SK-N-MC (cell line): ENCODE measurements around the gene PDE4B.

Experiments
- DNase-seq: peaks from one replicate; pipeline ENCODE4 v3.0.0-alpha.2; 2011; ENCODE audit warnings: low read depth, low spot score
- H3K27ac ChIP-seq: fragments of 200-600 bp; sonication (generic); 2 replicates; pipeline ENCODE4 v1.5.1; 2016; ENCODE audit warnings: mixed run types
- H3K36me3 ChIP-seq: fragments of 200-600 bp; sonication (generic); 2 replicates; pipeline ENCODE4 v1.6.1; 2017; ENCODE audit warnings: antibody characterized with exemption, low read length, mixed read lengths; ENCODE audit not compliant: insufficient read depth
- H3K4me3 ChIP-seq: fragments of 200-600 bp; sonication (generic); 2 replicates; pipeline ENCODE4 v1.5.1; 2016
- H3K9ac ChIP-seq: fragments of 200-600 bp; sonication (generic); 2 replicates; pipeline ENCODE4 v1.8.0; 2017; ENCODE audit warnings: mixed run types, mixed read lengths; ENCODE audit not compliant: insufficient read length
- H3K9me3 ChIP-seq: fragments of 200-600 bp; sonication (generic); 2 replicates; pipeline ENCODE4 v1.6.1; 2017; ENCODE audit warnings: low read depth, mild to moderate bottlenecking, antibody characterized with exemption, low read length, moderate library complexity, mixed read lengths
- EZH2 ChIP-seq: fragments of 200-600 bp; sonication (generic); IDR thresholded peaks from one replicate; pipeline ENCODE4 v1.6.1; 2017; ENCODE audit warnings: antibody characterized with exemption
- FOXP2 ChIP-seq: optimal IDR thresholded peaks from 2 replicates; pipeline ENCODE3; 2011; ENCODE audit warnings: mild to moderate bottlenecking, moderate library complexity; ENCODE audit not compliant: insufficient read depth; ENCODE audit errors: extremely low read length, control extremely low read depth
- POLR2AphosphoS5 ChIP-seq: IDR thresholded peaks from 2 replicates; pipeline ENCODE4 v1.6.1; 2012; ENCODE audit warnings: mild to moderate bottlenecking, low read depth, low read length, borderline replicate concordance

The PDE4B gene

GRCh38 chr1:66350001-66350547 lies 557.4 kb downstream of the PDE4B start:
- no peaks in the 10 kb centered on the region for H3K9me3 ChIP-seq
- DNase-seq = peak; percentile 57
- TF ChIP-seq EZH2 = no peak
- no peak for TF ChIP-seq FOXP2
- TF ChIP-seq POLR2AphosphoS5 = 0 out of 2 replicates have a peak, but pooled peaks have one; percentile 34
- H3K4me3 ChIP-seq = peak overlapping the region; percentile 67
- peak overlapping the region; percentile 95 for H3K27ac ChIP-seq
- H3K9ac ChIP-seq = peak overlapping the region; percentile 63
- H3K36me3 ChIP-seq = no peaks in the 10 kb centered on the region

DNA sequence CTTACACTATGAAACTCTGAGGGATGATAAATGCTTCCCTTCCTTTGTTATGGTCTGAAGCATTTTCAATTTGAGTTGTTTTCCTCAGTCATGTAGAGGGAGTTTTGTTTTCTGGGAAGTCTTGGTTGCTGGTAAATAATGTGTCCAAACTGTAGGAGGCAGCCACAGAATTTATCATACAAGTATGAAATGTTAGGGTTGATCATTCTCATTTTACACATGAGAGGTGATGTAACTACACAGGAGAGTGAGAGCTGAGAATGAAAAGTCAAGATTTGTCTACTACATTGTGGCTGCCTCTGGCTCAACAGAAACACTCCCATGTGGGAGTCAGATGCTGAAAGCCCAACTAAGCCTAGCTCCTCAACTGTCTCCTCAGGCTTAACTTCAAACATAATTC lies 558.8 kb downstream of the PDE4B start:
- peak overlapping the region; percentile 95 for H3K27ac ChIP-seq
- no peak overlapping the region for H3K9ac ChIP-seq
- TF ChIP-seq POLR2AphosphoS5 (no peak), EZH2 (no peak), FOXP2 (no peak)
- H3K4me3 ChIP-seq = peak overlapping the region; percentile 4; the same call in 1 of the 2 replicates
- H3K9me3 ChIP-seq = no peaks in the 10 kb centered on the region
- H3K36me3 ChIP-seq = no peaks in the 10 kb centered on the region
- no peak for DNase-seq

- Histone ChIP-seq H3K4me3 (no peak overlapping the region), H3K9me3 (no peaks in the 10 kb centered on the region), H3K36me3 (no peaks in the 10 kb centered on the region), H3K9ac (no peak overlapping the region), H3K27ac (peak overlapping the region; percentile 95)
- TF ChIP-seq FOXP2 (no peak), EZH2 (no peak), POLR2AphosphoS5 (no peak)
- no peak for DNase-seq
Observed at GRCh38 chr1:66351913-66352312, 559.2 kb downstream of the PDE4B start.

DNA sequence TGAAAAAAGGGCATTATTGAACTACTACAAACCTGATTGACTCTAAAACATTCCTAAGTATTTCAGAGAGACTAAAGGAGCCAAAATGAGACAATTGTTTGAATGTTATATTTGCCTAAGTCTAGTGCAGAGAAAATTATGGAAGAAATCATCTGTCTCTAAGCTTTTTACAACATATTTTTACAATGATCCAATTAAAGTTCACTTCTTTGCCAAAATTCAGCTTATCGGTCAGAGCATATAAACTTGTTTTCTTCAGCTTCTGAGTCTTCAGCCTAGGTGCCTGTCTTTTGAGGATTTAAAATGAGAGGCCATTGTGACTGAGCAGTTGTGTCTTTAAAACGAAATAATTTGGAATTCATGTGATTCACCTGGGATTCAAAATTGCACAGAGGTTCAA lies 560.1 kb downstream of the PDE4B start:
- peak overlapping the region; percentile 18 for H3K9ac ChIP-seq
- TF ChIP-seq EZH2 (no peak), FOXP2 (no peak), POLR2AphosphoS5 (no peak)

GRCh38 chr1:66353257-66353656 lies 560.6 kb downstream of the PDE4B start:
- peak overlapping the region; percentile 77 for H3K4me3 ChIP-seq
- H3K27ac ChIP-seq = peak overlapping the region; percentile 95
- DNase-seq = no peak
- no peaks in the 10 kb centered on the region for H3K9me3 ChIP-seq
- H3K36me3 ChIP-seq = 0 out of 2 replicates have a peak, but pooled peaks cover 2% of the 10 kb centered on the region
- H3K9ac ChIP-seq = no peak overlapping the region
- TF ChIP-seq POLR2AphosphoS5 = no peak
- no peak for TF ChIP-seq FOXP2
- no peak for TF ChIP-seq EZH2

More for the DNA sequence above, 560.1 kb downstream of the PDE4B start:
- Histone ChIP-seq H3K9me3 (no peaks in the 10 kb centered on the region), H3K27ac (peak overlapping the region; percentile 95), H3K36me3 (0 out of 2 replicates have a peak, but pooled peaks cover 1% of the 10 kb centered on the region), H3K4me3 (no peak overlapping the region)
- DNase-seq = no peak

- Histone ChIP-seq H3K9ac (peak overlapping the region; percentile 65), H3K27ac (peak overlapping the region; percentile 95), H3K4me3 (peak overlapping the region; percentile 77), H3K36me3 (0 out of 2 replicates have a peak, but pooled peaks cover 2% of the 10 kb centered on the region), H3K9me3 (no peaks in the 10 kb centered on the region)
- TF ChIP-seq FOXP2 (no peak), EZH2 (no peak), POLR2AphosphoS5 (no peak)
- no peak for DNase-seq
Observed at GRCh38 chr1:66354311-66355201, 561.9 kb downstream of the PDE4B start.

DNA sequence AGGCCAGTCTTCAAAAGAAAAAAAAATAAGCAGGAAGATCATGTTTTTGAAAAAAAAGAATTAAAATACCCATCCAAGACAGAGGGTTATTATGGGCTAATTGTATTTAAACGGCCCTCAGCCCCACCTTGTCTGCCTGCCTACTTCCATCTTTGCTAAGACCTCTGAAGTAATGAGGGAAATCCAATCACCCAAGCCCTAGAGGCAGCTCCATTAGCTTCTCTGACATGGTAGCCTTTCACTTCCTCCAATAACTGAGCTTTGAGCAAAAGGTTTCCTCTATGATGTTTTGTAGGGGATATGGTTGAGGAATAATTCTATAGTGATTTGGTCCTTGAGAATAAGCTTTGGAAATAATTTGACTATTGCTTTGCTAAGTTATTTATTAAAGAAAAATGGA lies 563.1 kb downstream of the PDE4B start:
- no peaks in the 10 kb centered on the region for H3K9me3 ChIP-seq
- no peak overlapping the region for H3K27ac ChIP-seq
- 0 out of 2 replicates have a peak, but pooled peaks cover 2% of the 10 kb centered on the region for H3K36me3 ChIP-seq
- no peak overlapping the region for H3K4me3 ChIP-seq
- H3K9ac ChIP-seq = no peak overlapping the region
- no peak for DNase-seq
- TF ChIP-seq POLR2AphosphoS5 (no peak), FOXP2 (no peak), EZH2 (no peak)

- H3K9me3 ChIP-seq = no peaks in the 10 kb centered on the region
- H3K36me3 ChIP-seq = peaks cover 4% of the 10 kb centered on the region
- no peak overlapping the region for H3K4me3 ChIP-seq
- no peak for DNase-seq
- H3K27ac ChIP-seq = no peak overlapping the region
- TF ChIP-seq POLR2AphosphoS5 (no peak), FOXP2 (no peak), EZH2 (no peak)
- no peak overlapping the region for H3K9ac ChIP-seq
Observed at GRCh38 chr1:66356605-66357004, 563.9 kb downstream of the PDE4B start.
